GM18909 (cell line): ENCODE data around the gene TOLLIP.

ENCODE experiments used
- ATAC-seq: cut with Tn5 transposase; IDR thresholded peaks from one replicate; pipeline ENCODE4 v1.9.1; 2021; ENCODE audit warnings: mild to moderate bottlenecking; ENCODE audit not compliant: unreplicated experiment, poor library complexity

TOLLIP gene

DNA sequence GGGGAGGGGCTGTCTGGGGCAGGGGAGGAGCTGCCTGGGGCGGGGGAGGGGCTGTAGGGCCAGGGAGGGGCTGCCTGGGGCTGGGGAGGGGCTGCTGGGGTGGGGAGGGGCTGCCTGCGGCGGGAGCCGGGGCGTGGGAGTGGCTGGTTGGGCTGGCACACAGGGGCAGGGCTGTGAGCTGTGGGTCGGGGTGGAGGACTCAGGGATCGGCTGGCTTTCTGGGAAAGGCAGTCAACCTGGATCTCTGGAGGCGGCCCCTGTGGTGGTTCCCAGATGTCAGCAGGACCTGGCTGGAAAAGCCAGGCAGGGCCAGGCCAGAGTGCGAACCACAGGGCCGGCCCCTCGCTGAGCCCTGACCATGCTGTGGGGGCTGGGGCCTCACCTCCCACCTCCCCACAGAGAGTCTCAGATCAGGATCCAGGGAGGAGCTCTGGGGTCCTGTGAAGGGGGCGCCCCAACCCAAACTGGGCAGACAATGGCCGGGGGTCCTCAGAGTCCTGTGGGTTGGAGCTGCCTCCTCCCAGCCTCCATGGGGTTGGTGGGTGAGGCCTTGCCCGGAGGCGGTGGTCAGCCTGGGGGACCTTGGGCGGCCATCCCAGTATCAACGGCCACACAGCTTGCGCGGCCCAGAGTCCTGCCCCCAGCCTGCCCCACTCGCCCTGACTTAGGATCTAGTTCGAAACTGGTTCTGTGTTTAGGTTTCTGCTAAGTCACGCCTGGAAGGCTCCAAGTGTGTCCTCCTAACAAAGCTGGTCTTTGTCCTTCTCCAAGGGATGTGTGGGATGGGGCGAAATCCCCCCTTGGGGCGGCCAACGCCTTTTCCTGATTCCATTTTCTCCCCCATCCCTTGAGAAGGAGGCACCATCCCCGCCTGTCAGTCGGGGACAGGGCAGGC, 84.7 kb downstream of the TOLLIP start:
- ATAC-seq = no peak
